ENCODE data around the gene TUT4. TPM values are rescaled to one million over a fixed set of nuclear protein-coding genes. Genes with fewer than 3 reads are reported as not detected.
A peak's percentile ranks its signal among the peaks of the same experiment; 100 is the strongest.

TUT4 gene
- polyA plus RNA-seq, 1 donor from 2014 or later = 84.1 TPM

- Histone ChIP-seq H2AFZ (ENCODE audit: low read depth, low read length) (no peak within 1 kb of the TSS), H3K27ac (ENCODE audit: low read length) (no peak within 1 kb of the TSS), H3K9me3 (ENCODE audit: low read length) (no peaks in the 10 kb centered on the region), H3K9me2 (ENCODE audit: insufficient read depth, low read length) (no peaks in the 10 kb centered on the region), H3K4me3 (ENCODE audit: low read length) (peak within 1 kb of the TSS; percentile 23), H3K27me3 (ENCODE audit: insufficient read depth, low read depth, low read length) (peaks cover 7% of the 10 kb centered on the region), H3K9ac (ENCODE audit: low read length) (no peak within 1 kb of the TSS), H3K79me2 (replicated peaks; ENCODE audit: insufficient read depth, low read length) (no peaks in the 10 kb centered on the region), H3F3A (ENCODE audit: insufficient read depth, low read length, poor library complexity, severe bottlenecking) (no peaks in the 10 kb centered on the region), H3K4me2 (ENCODE audit: low read length) (no peak within 1 kb of the TSS), H4K20me1 (ENCODE audit: insufficient read depth) (no peaks in the 10 kb centered on the region), H3K36me3 (ENCODE audit: insufficient read depth, low read length) (no peaks in the 10 kb centered on the region)
- TF ChIP-seq POLR2AphosphoS5 (IDR thresholded peaks at IDR 0.05) = no peak
Measured at GRCh38 chr1:52601991-52602855, 49.3 kb upstream of the TUT4 start, which contains the start of gene GPX7. Gene GPX7, plus strand, starts transcription at chr1:52602371. Its CDS starts 39 bp downstream, at chr1:52602410.

DNA sequence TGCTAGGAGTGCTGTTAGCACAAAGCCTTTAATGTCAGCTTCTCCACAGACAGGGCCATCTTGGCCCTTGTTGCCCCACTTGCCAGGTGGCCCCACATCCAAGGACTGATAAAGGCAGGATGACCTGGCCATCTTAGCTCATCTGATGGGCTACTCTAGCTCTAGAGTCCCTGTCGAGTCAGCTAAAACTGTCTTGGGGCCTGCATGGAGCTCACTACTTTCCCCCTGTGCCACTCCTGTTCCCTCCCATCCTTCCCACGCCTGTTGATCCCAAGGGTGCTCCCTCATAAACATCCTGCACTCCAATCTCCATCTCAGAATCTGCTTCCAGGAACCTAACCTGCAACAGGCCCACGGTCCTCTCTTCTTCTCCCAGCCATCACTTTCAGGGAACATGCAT lies 48.6 kb upstream of the TUT4 start:
- no peak overlapping the region for H2AFZ ChIP-seq (ENCODE audit: low read depth, low read length)
- no peak overlapping the region for H3K4me3 ChIP-seq (ENCODE audit: low read length)
- H3K9me3 ChIP-seq (ENCODE audit: low read length) = no peaks in the 10 kb centered on the region
- no peaks in the 10 kb centered on the region for H4K20me1 ChIP-seq (ENCODE audit: insufficient read depth)
- H3K9ac ChIP-seq (ENCODE audit: low read length) = no peak overlapping the region
- H3K4me2 ChIP-seq (ENCODE audit: low read length) = no peak overlapping the region
- H3K79me2 ChIP-seq (replicated peaks; ENCODE audit: insufficient read depth, low read length) = no peaks in the 10 kb centered on the region
- no peak overlapping the region for H3K27ac ChIP-seq (ENCODE audit: low read length)
- peaks cover 7% of the 10 kb centered on the region for H3K27me3 ChIP-seq (ENCODE audit: insufficient read depth, low read depth, low read length)
- no peaks in the 10 kb centered on the region for H3K36me3 ChIP-seq (ENCODE audit: insufficient read depth, low read length)
- TF ChIP-seq TAF1 (IDR thresholded peaks at IDR 0.05; ENCODE audit: low read depth) (no peak), MXI1 (conservative IDR thresholded peaks at IDR 0.05; ENCODE audit: poor library complexity, severe bottlenecking) (no peak), SMC3 (conservative IDR thresholded peaks at IDR 0.05; ENCODE audit: poor library complexity) (no peak)
- no peaks in the 10 kb centered on the region for H3K9me2 ChIP-seq (ENCODE audit: insufficient read depth, low read length)
- H3F3A ChIP-seq (ENCODE audit: insufficient read depth, low read length, poor library complexity, severe bottlenecking) = no peaks in the 10 kb centered on the region

- H3K9me2 ChIP-seq (ENCODE audit: insufficient read depth, low read length) = no peaks in the 10 kb centered on the region
- H3K9ac ChIP-seq (ENCODE audit: low read length) = no peak overlapping the region
- no peak overlapping the region for H3K4me2 ChIP-seq (ENCODE audit: low read length)
- H3K27me3 ChIP-seq (ENCODE audit: insufficient read depth, low read depth, low read length) = peaks cover 7% of the 10 kb centered on the region
- no peak overlapping the region for H3K27ac ChIP-seq (ENCODE audit: low read length)
- no peaks in the 10 kb centered on the region for H3K9me3 ChIP-seq (ENCODE audit: low read length)
- no peaks in the 10 kb centered on the region for H3K79me2 ChIP-seq (replicated peaks; ENCODE audit: insufficient read depth, low read length)
- no peaks in the 10 kb centered on the region for H3K36me3 ChIP-seq (ENCODE audit: insufficient read depth, low read length)
- H2AFZ ChIP-seq (ENCODE audit: low read depth, low read length) = no peak overlapping the region
- no peak overlapping the region for H3K4me3 ChIP-seq (ENCODE audit: low read length)
- TF ChIP-seq POLR2AphosphoS5 (IDR thresholded peaks at IDR 0.05) (no peak), EZH2 (IDR thresholded peaks at IDR 0.05; ENCODE audit: borderline replicate concordance, insufficient read depth, low read length, poor library complexity, severe bottlenecking) (no peak), SMC3 (conservative IDR thresholded peaks at IDR 0.05; ENCODE audit: poor library complexity) (no peak), MXI1 (conservative IDR thresholded peaks at IDR 0.05; ENCODE audit: poor library complexity, severe bottlenecking) (no peak), TAF1 (IDR thresholded peaks at IDR 0.05; ENCODE audit: low read depth) (no peak)
- TF ChIP-seq, protein P1, sequence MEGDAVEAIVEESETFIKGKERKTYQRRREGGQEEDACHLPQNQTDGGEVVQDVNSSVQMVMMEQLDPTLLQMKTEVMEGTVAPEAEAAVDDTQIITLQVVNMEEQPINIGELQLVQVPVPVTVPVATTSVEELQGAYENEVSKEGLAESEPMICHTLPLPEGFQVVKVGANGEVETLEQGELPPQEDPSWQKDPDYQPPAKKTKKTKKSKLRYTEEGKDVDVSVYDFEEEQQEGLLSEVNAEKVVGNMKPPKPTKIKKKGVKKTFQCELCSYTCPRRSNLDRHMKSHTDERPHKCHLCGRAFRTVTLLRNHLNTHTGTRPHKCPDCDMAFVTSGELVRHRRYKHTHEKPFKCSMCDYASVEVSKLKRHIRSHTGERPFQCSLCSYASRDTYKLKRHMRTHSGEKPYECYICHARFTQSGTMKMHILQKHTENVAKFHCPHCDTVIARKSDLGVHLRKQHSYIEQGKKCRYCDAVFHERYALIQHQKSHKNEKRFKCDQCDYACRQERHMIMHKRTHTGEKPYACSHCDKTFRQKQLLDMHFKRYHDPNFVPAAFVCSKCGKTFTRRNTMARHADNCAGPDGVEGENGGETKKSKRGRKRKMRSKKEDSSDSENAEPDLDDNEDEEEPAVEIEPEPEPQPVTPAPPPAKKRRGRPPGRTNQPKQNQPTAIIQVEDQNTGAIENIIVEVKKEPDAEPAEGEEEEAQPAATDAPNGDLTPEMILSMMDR (IDR thresholded peaks at IDR 0.05; ENCODE audit: poor library complexity, severe bottlenecking) = no peak
- H4K20me1 ChIP-seq (ENCODE audit: insufficient read depth) = no peaks in the 10 kb centered on the region
- H3F3A ChIP-seq (ENCODE audit: insufficient read depth, low read length, poor library complexity, severe bottlenecking) = no peaks in the 10 kb centered on the region
Measured at GRCh38 chr1:52600533-52601179, 47.8 kb upstream of the TUT4 start.
